Measurements from ENCODE around the gene LOXL1. TPM values are rescaled to one million over a fixed set of nuclear protein-coding genes. Genes with fewer than 3 reads are reported as not detected.

Gene LOXL1
- polyA plus RNA-seq, 1 donor (not counting 4 experiments of a cell fraction or from before 2014, with no cell fraction given) = 8.8 TPM

DNA sequence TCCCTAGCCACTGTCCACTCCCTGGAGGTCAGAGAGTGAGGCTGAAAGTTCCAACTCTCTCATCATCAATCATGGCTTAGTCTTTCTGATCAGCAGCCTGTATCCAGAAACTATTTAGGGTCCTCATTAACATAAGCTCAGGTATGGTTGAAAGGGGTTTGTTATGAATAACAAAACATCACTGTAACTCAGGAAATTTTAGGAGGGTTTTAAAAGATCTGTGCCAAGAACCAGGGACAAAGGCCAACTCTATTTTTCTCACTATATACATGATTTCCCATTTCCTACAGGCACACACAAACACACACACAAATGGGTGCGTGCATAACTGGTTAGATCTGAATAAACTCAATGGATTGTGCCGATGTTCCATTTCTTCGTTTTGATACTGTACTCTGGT, 42.2 kb downstream of the LOXL1 start:
- Histone ChIP-seq H3K4me3 (ENCODE audit: control insufficient read depth in 2 of 3, extremely low read depth in 1 of 3, insufficient read depth in 2 of 3, low read depth in 1 of 3, low read length in 3 of 3) (no peak overlapping the region), H3K4me2 (ENCODE audit: control insufficient read depth, extremely low read depth, insufficient read depth, low read depth, low read length) (no peak overlapping the region), H3K4me1 (ENCODE audit: control insufficient read depth, extremely low read depth, insufficient read depth, low read length) (peaks cover 29% of the 10 kb centered on the region), H4K20me1 (ENCODE audit: control insufficient read depth, extremely low read depth, insufficient read depth, low read length) (no peaks in the 10 kb centered on the region), H3K27me3 (ENCODE audit: control insufficient read depth, extremely low read depth, insufficient read depth, low read length) (no peaks in the 10 kb centered on the region), H3K9me3 (ENCODE audit: control insufficient read depth, low read depth, low read length) (no peaks in the 10 kb centered on the region), H2AFZ (ENCODE audit: control insufficient read depth, low read length) (no peak overlapping the region), H3K9ac (ENCODE audit: control insufficient read depth, extremely low read depth, insufficient read depth, low read length) (no peak overlapping the region), H3K27ac (ENCODE audit: control insufficient read depth, insufficient read depth, low read length) (no peak overlapping the region), H3K79me2 (ENCODE audit: control insufficient read depth, insufficient read depth, low read length) (no peaks in the 10 kb centered on the region), H3K36me3 (ENCODE audit: control insufficient read depth in 2 of 2, extremely low read depth in 1 of 2, insufficient read depth in 2 of 2, low read length in 2 of 2) (no peaks in the 10 kb centered on the region), H3K9me1 (ENCODE audit: control insufficient read depth, extremely low read depth, insufficient read depth, low read length) (peaks cover 3% of the 10 kb centered on the region)
- DNase-seq (ENCODE audit: low read depth, low spot score) (no peak), FAIRE-seq (no peak)
- dilution Hi-C loops (cut with MboI; ENCODE audit: extremely low pct_ligation_motif_present, low sequenced_read_pairs) = no loop called here
- no peak for TF ChIP-seq EZH2 (IDR thresholded peaks at IDR 0.05; ENCODE audit: low read length)
- TF ChIP-seq, protein P1, sequence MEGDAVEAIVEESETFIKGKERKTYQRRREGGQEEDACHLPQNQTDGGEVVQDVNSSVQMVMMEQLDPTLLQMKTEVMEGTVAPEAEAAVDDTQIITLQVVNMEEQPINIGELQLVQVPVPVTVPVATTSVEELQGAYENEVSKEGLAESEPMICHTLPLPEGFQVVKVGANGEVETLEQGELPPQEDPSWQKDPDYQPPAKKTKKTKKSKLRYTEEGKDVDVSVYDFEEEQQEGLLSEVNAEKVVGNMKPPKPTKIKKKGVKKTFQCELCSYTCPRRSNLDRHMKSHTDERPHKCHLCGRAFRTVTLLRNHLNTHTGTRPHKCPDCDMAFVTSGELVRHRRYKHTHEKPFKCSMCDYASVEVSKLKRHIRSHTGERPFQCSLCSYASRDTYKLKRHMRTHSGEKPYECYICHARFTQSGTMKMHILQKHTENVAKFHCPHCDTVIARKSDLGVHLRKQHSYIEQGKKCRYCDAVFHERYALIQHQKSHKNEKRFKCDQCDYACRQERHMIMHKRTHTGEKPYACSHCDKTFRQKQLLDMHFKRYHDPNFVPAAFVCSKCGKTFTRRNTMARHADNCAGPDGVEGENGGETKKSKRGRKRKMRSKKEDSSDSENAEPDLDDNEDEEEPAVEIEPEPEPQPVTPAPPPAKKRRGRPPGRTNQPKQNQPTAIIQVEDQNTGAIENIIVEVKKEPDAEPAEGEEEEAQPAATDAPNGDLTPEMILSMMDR (optimal IDR thresholded peaks at IDR 0.05 in 1 of 3, IDR thresholded peaks at IDR 0.05 in 1 of 3, conservative IDR thresholded peaks at IDR 0.05 in 1 of 3; ENCODE audit: extremely low read depth in 1 of 3, insufficient read depth in 2 of 3, low read length in 3 of 3) = no peak

DNA sequence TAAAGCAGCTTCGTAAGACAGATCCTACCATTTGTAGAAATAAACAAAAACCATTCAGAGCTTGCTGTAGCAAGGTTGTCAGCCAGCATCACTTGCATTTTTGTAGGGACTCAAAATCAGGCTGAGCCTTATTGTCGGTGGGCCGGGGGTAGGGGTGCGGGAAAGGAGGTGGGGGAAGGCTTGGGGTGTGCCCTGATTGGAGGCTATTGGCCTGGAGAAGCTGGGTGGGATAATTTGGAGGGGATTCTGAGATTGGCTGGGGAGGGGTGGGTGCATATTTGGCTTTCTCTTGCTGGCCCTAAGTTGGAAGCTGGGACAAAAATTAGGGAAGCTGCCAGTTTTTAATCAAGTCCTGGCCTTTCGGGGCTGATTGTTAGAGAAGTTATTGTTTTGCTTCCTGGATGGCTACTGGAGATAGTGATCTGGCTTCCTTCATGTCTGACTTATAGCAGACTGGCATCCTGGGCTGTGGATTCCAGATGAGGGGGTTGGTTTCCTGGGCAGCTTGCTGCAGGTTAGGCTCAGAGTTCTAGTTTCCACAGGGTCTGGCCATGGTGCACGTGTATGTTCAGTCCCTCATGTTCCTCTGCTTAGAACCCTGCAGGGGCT, 43.0 kb downstream of the LOXL1 start:
- H3K9me1 ChIP-seq (ENCODE audit: control insufficient read depth, extremely low read depth, insufficient read depth, low read length) = peaks cover 3% of the 10 kb centered on the region
- dilution Hi-C loops (cut with MboI; ENCODE audit: extremely low pct_ligation_motif_present, low sequenced_read_pairs) = no loop called here
- H3K4me2 ChIP-seq (ENCODE audit: control insufficient read depth, extremely low read depth, insufficient read depth, low read depth, low read length) = no peak overlapping the region
- no peaks in the 10 kb centered on the region for H3K9me3 ChIP-seq (ENCODE audit: control insufficient read depth, low read depth, low read length)
- H3K79me2 ChIP-seq (ENCODE audit: control insufficient read depth, insufficient read depth, low read length) = no peaks in the 10 kb centered on the region
- H3K4me3 ChIP-seq (ENCODE audit: control insufficient read depth in 2 of 3, extremely low read depth in 1 of 3, insufficient read depth in 2 of 3, low read depth in 1 of 3, low read length in 3 of 3) = no peak overlapping the region
- H3K27me3 ChIP-seq (ENCODE audit: control insufficient read depth, extremely low read depth, insufficient read depth, low read length) = no peaks in the 10 kb centered on the region
- no peaks in the 10 kb centered on the region for H4K20me1 ChIP-seq (ENCODE audit: control insufficient read depth, extremely low read depth, insufficient read depth, low read length)
- H2AFZ ChIP-seq (ENCODE audit: control insufficient read depth, low read length) = no peak overlapping the region
- FAIRE-seq = no peak
- no peak overlapping the region for H3K9ac ChIP-seq (ENCODE audit: control insufficient read depth, extremely low read depth, insufficient read depth, low read length)
- TF ChIP-seq, protein P1 (optimal IDR thresholded peaks at IDR 0.05 in 1 of 3, IDR thresholded peaks at IDR 0.05 in 1 of 3, conservative IDR thresholded peaks at IDR 0.05 in 1 of 3; ENCODE audit: extremely low read depth in 1 of 3, insufficient read depth in 2 of 3, low read length in 3 of 3) = no peak
- TF ChIP-seq EZH2 (IDR thresholded peaks at IDR 0.05; ENCODE audit: low read length) = no peak
- DNase-seq (ENCODE audit: low read depth, low spot score) = no peak
- peaks cover 29% of the 10 kb centered on the region for H3K4me1 ChIP-seq (ENCODE audit: control insufficient read depth, extremely low read depth, insufficient read depth, low read length)
- H3K27ac ChIP-seq (ENCODE audit: control insufficient read depth, insufficient read depth, low read length) = no peak overlapping the region
- H3K36me3 ChIP-seq (ENCODE audit: control insufficient read depth in 2 of 2, extremely low read depth in 1 of 2, insufficient read depth in 2 of 2, low read length in 2 of 2) = no peaks in the 10 kb centered on the region

Data from keratinocyte (primary cell).